ENCODE results near the gene BMPER. TPM values are rescaled to one million over a fixed set of nuclear protein-coding genes. Genes with fewer than 3 reads are reported as not detected.

Gene BMPER
- total RNA-seq, 4 donors from 2014 or later: 3.1 to 6.1 (median 3.9) TPM

DNA sequence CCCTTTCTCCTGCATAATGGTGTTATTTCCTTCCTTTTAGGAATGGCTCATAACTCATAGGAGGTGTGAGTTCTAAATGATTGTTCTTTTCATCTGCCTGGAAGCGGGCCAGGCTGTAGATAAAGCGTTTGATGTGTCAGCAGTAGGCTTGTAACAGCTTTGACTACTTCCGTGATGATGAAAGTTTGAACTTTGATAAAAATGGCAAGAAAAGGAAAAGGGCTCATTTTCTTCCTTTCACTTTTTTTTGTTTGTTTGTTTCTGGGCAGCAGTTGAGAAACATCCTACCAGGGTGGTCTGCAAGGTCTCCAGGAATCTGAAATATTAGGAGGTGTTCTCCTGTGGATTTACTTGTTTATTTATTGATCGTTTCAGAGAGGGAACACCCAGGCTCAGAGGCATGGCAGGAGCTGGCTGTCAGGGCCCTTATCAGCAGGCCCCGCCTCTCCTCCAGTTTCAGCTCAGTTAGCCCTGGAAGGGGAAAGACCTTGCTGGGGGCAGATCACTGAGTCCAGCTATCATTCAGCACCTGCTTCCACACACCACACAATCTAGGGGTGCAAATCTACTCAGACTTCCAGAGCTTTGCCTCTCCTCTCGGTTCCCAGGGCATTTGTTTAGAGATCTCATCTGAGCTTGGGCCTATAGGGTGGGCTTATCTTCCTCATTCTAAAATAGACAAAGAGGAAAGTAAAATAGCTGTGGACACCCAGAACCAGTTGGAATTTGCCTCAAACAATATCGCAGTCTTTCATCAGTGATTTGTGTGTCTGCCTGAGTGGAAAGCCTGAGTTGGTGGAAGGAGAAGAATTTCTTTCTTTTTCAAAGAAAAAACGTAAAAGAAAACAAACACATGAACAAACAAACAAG lies 130.9 kb downstream of the BMPER start:
- TF ChIP-seq CTCF (IDR thresholded peaks at IDR 0.05; ENCODE audit: low read depth): no peak

GRCh38 chr7:34036972-34037792 lies 131.8 kb downstream of the BMPER start:
- no peak for TF ChIP-seq CTCF (IDR thresholded peaks at IDR 0.05; ENCODE audit: low read depth)

DNA sequence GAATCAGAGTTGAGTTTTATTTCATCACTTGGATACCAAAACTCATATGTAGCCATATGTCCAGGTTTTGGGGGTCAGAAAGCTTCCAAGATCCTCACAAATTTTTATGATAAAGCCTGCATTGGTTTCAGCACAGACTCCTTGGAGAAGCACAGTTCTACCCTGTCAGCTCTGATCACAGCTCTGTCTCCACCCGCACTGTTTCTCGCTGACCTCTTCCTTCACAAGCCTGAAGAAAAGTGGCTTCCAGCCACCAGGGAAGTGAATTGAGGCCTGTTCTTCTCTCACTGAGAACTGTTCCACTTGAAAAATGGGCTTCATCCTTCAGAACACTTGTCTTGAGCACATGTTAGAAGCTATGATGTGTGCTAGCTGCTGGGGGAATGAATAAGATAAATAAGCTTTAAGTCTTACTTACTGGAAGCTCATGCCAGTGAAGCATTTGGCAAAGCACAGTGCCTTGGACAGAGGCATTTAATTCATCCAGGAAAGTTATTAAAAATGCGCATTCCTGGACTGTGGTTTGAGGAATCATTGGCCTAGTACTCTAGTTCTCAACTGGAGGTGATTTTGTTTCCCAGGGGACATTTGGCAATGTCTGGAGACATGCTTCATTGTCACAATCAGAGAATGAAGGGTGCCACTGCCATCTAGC lies 133.6 kb downstream of the BMPER start:
- no peak for TF ChIP-seq CTCF (IDR thresholded peaks at IDR 0.05; ENCODE audit: low read depth)

DNA sequence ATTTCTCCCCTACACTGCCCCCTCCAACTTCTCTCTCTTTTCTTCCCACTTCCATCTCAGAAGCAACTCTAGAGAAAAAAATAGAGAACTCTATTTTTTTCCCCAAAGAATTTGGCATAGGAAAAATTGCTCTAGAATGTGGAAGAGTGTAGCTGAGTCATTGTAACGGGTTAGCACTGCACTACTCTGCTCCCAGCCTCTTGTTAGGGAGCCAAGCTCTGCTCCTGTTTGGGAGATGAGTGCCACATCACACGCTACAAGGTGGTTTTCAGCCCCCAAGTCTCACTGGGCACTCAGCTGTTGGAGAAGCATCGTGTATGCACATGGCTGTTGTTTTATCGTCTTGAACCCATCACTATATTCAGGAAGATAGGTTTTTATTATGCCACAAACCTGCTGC lies 136.4 kb downstream of the BMPER start:
- TF ChIP-seq CTCF (IDR thresholded peaks at IDR 0.05; ENCODE audit: low read depth): no peak

- no peak for TF ChIP-seq CTCF (IDR thresholded peaks at IDR 0.05; ENCODE audit: low read depth)
Measured at GRCh38 chr7:34042406-34042805, 137.1 kb downstream of the BMPER start.

GRCh38 chr7:34043461-34044305 lies 138.3 kb downstream of the BMPER start:
- TF ChIP-seq CTCF (IDR thresholded peaks at IDR 0.05; ENCODE audit: low read depth): no peak

All from subcutaneous adipose tissue (tissue), 4 donors.